Heart left ventricle (tissue), 13 donors: ENCODE data around the gene LRMDA.

Experiments
- POLR2A ChIP-seq, 2 donors: fragments of 450-650 bp; IDR thresholded peaks; one replicate each; pipeline ENCODE4 v1.6.1; 2017; ENCODE audit warnings: antibody characterized with exemption in 2 of 2, mild to moderate bottlenecking in 2 of 2, moderate library complexity in 2 of 2
- TF ChIP-seq, protein P1 (sequence below), 12 donors: fragments of 200-600 bp; sonication (generic) in 4 of 12; IDR thresholded peaks; one replicate each; pipeline versions ENCODE4 v1.5.0 to v1.8.0; 2018 to 2022; ENCODE audit warnings: antibody characterized with exemption in 12 of 12, mild to moderate bottlenecking in 5 of 12
- donor health status: ischemic (EF 13 %, LVEDD 7.1; RV severe dilation, severe dysfunction).
- donor health status: DM: no; HTN: yes; CAD: no.
- donor health status: DM: no; HTN: no; CAD: no.
- donor health status: ischemic (EF 25% LVEDD 6.9; RV normal size, moderate dysfunction).
- donor health status: ischemic (EF 25% LVEDD 5.7; RV mildly dilated, moderate dysfunction).
- donor health status: ischemic (EF 35%, LVEDD 5.7; RV mildly dilated, moderate dysfunction).
- donor health status: nonischemic (EF 11% LVEDD 7.7; RV severe dilation, severe dysfunction).
- donor health status: DM: yes; HTN: yes; CAD: no.
- donor health status: PGD.
- donor health status: ischemic (EF 29% LVEDD 5.4; RV normal size, mild dysfunction).
- donor health status: nonischemic (EF 23%, LVEDD 6.1; RV moderate dilation, normal function).

DNA sequence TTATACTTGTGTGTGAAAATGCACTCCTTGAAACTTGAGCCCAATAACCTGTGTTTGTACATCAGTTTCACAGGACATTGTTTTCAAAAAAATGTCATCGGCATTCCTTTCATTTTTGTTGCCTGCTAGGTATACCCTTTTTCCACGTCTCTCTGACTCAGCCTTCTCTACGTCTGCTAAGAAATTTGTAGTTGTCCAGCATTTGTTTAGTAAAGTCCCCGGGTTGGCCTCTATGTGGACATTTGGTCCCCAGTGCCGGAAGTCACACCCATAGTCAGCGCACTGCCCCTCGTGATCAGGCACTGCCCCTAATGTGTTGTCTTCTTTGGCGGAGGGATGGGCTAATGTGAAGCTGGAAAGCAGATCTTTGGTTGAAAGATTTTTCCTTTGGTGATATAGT lies 222.3 kb downstream of the LRMDA start:
- TF ChIP-seq, protein P1, sequence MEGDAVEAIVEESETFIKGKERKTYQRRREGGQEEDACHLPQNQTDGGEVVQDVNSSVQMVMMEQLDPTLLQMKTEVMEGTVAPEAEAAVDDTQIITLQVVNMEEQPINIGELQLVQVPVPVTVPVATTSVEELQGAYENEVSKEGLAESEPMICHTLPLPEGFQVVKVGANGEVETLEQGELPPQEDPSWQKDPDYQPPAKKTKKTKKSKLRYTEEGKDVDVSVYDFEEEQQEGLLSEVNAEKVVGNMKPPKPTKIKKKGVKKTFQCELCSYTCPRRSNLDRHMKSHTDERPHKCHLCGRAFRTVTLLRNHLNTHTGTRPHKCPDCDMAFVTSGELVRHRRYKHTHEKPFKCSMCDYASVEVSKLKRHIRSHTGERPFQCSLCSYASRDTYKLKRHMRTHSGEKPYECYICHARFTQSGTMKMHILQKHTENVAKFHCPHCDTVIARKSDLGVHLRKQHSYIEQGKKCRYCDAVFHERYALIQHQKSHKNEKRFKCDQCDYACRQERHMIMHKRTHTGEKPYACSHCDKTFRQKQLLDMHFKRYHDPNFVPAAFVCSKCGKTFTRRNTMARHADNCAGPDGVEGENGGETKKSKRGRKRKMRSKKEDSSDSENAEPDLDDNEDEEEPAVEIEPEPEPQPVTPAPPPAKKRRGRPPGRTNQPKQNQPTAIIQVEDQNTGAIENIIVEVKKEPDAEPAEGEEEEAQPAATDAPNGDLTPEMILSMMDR (IDR thresholded peaks at IDR 0.05) = no peak
- no peak for TF ChIP-seq POLR2A (IDR thresholded peaks at IDR 0.05)
